Prostate gland (tissue), 2 donors: Measurements from ENCODE around the gene FAP. TPM values are rescaled to one million over a fixed set of nuclear protein-coding genes. Genes with fewer than 3 reads are reported as not detected.

ENCODE experiments used
- DNase-seq: peaks from one replicate; pipeline ENCODE4 v3.0.0-alpha.2; 2019; ENCODE audit warnings: low spot score
- H3K27ac ChIP-seq, 2 donors: fragments of 200-600 bp; sonication (generic); 2 replicates each; pipeline ENCODE4 v1.5.1; 2017 to 2019
- H3K27me3 ChIP-seq: fragments of 200-600 bp; sonication (generic); replicated peaks from 2 replicates; pipeline ENCODE4 v1.5.1; 2019; ENCODE audit not compliant: insufficient read depth
- H3K36me3 ChIP-seq, 2 donors: fragments of 200-600 bp; sonication (generic); 1 replicate in 1 of 2; 2 replicates in 1 of 2; pipeline versions ENCODE4 v1.5.1 to v1.8.1; 2017 to 2019
- H3K4me1 ChIP-seq: fragments of 200-600 bp; sonication (generic); replicated peaks from 2 replicates; pipeline ENCODE4 v1.5.1; 2019
- H3K4me3 ChIP-seq, 2 donors: fragments of 200-600 bp; sonication (generic); 2 replicates each; pipeline ENCODE4 v1.5.1; 2017 to 2019
- H3K9me3 ChIP-seq: fragments of 200-600 bp; sonication (generic); 2 replicates; pipeline ENCODE4 v1.5.1; 2017
- POLR2A ChIP-seq: fragments of 450-650 bp; IDR thresholded peaks from one replicate; pipeline ENCODE4 v1.6.1; 2016; ENCODE audit warnings: antibody characterized with exemption, mild to moderate bottlenecking
- POLR2AphosphoS5 ChIP-seq: sonication (generic); formaldehyde crosslinking; IDR thresholded peaks from one replicate; pipeline ENCODE4 v1.6.1; 2017; ENCODE audit warnings: antibody characterized with exemption
- WGBS: methylation state at CpG from one replicate; pipeline ENCODE4 v1.1.5; 2018; 5-methylcytosine and 5-hydroxymethylcytosine counted together
- intact Hi-C: fragments of 100-400 bp; cut with DNase I; formaldehyde crosslinking; loops from one replicate; pipeline ENCODE4 v1.14.2; 2022
- total RNA-seq, 2 donors: library from RNA; depleted of rRNA; stranded (reverse); fragments of >200 nt; gene quantifications; one replicate each; pipeline ENCODE4 v1.1.0, GENCODE V29; 2016
- TF ChIP-seq, protein P1 (sequence below), 4 experiments: fragments of 200-600 bp in 2 of 4; fragments of 450-650 bp in 2 of 4; sonication (generic) in 2 of 4; IDR thresholded peaks; 1 replicate in 3 of 4; 2 replicates in 1 of 4; pipeline ENCODE4 v1.5.1; 2016 to 2019; ENCODE audit warnings: antibody characterized with exemption in 4 of 4, mild to moderate bottlenecking in 2 of 4, moderate library complexity in 2 of 4

The FAP gene
- total RNA-seq, 2 donors from 2014 or later, result 2.0 TPM; not detected in 1

DNA sequence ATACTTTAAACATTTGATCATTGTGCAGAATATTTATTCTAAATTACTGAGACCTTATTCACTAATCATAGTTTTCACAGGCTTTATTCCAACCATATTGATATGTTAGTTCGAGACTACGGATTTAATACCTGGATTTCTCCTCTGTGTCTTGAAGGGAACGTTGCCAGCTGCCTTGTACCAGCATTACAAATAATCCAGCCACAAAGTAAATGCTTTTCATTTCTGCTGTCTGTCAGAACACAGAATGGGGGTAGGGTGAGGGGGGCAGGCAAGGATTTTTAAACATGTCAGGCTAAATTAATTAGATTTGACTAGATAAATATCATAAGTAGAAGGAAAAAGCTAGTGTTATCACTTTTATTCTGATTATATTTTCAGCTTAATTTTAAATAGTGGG, 94.3 kb downstream of the FAP start:
- TF ChIP-seq POLR2AphosphoS5, result no peak
- TF ChIP-seq, protein P1, sequence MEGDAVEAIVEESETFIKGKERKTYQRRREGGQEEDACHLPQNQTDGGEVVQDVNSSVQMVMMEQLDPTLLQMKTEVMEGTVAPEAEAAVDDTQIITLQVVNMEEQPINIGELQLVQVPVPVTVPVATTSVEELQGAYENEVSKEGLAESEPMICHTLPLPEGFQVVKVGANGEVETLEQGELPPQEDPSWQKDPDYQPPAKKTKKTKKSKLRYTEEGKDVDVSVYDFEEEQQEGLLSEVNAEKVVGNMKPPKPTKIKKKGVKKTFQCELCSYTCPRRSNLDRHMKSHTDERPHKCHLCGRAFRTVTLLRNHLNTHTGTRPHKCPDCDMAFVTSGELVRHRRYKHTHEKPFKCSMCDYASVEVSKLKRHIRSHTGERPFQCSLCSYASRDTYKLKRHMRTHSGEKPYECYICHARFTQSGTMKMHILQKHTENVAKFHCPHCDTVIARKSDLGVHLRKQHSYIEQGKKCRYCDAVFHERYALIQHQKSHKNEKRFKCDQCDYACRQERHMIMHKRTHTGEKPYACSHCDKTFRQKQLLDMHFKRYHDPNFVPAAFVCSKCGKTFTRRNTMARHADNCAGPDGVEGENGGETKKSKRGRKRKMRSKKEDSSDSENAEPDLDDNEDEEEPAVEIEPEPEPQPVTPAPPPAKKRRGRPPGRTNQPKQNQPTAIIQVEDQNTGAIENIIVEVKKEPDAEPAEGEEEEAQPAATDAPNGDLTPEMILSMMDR (IDR thresholded peaks at IDR 0.05), result no peak
- no peak for TF ChIP-seq POLR2A
- intact Hi-C loops, result no loop called here
- Histone ChIP-seq H3K4me3 (no peak overlapping the region), H3K4me1 (no peaks in the 10 kb centered on the region), H3K27ac (no peak overlapping the region), H3K36me3 (no peaks in the 10 kb centered on the region), H3K27me3 (no peaks in the 10 kb centered on the region), H3K9me3 (no peaks in the 10 kb centered on the region)
- DNase-seq, result no peak
- 62% methylated on average over 3 of the region's 3 CpGs for WGBS

DNA sequence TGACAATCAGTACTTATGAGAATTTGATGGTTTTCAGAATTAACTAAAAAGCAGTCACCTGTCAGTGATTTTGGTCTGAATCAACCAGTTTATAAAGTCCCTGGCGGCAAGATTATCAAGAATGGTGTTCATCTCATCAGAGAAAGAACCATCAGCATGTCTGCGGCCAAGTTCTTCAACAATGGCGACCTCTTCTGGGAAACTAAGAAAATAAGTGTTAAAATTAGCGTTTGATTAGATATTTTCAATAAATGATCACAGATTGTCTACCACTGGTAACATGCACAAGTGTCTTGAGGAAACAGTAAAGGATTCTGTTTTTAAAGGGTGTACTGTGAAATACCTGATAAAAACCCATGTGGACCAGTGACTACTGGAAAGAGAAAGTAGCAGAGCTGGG, 99.3 kb downstream of the FAP start:
- intact Hi-C loops, result no loop called here
- DNase-seq, result no peak
- WGBS, result 92% methylated on average over 4 of the region's 4 CpGs
- Histone ChIP-seq H3K27me3 (no peaks in the 10 kb centered on the region), H3K4me3 (no peak overlapping the region), H3K4me1 (no peaks in the 10 kb centered on the region), H3K9me3 (no peaks in the 10 kb centered on the region), H3K27ac (no peak overlapping the region), H3K36me3 (no peaks in the 10 kb centered on the region)
- no peak for TF ChIP-seq POLR2A
- no peak for TF ChIP-seq POLR2AphosphoS5
- TF ChIP-seq, protein P1 (IDR thresholded peaks at IDR 0.05), result no peak

DNA sequence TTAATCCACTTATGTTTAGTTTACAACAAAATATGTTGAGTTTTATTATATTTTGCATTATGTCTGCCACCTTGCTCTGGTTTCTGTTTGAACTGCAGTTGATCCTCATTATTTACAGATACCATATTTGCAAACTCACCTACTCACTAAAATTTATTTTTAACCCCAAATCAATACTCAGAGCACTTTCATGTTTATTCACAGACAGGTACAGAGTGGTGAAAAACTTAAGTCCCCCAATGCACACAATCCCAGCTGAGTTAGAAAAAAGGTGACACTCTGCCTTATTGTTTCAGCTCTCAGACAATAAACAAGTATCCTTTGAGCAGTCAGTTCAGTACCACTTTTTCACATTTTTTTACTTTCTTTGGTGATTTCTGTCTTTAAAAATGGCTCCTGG, 104.9 kb downstream of the FAP start:
- Histone ChIP-seq H3K4me1 (no peaks in the 10 kb centered on the region), H3K4me3 (no peak overlapping the region), H3K36me3 (no peaks in the 10 kb centered on the region), H3K9me3 (no peaks in the 10 kb centered on the region), H3K27me3 (no peaks in the 10 kb centered on the region), H3K27ac (no peak overlapping the region)
- no peak for DNase-seq
- no peak for TF ChIP-seq POLR2A
- no peak for TF ChIP-seq POLR2AphosphoS5
- TF ChIP-seq, protein P1 (IDR thresholded peaks at IDR 0.05), result no peak
- intact Hi-C loops, result no loop called here

DNA sequence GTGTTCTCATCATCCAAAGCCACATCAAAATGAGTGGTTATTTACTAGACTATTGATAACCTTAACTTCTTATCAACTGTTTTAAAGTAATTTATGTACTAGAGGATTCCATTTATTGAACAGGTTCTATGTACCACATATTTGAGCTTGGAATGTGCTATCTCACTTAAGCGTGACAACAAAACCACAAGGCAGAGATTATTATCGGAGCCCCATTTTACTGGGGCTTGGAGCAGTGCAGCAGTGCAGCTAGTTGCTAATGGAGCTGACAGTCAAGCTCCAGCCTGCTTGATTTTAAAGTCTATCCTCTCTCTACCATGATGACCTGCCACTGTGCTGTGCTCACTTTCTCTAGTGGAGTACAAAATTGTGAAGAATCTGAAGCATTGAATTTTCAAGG, 115.8 kb downstream of the FAP start:
- Histone ChIP-seq H3K4me1 (no peaks in the 10 kb centered on the region), H3K27me3 (no peaks in the 10 kb centered on the region), H3K27ac (no peak overlapping the region), H3K9me3 (no peaks in the 10 kb centered on the region), H3K4me3 (no peak overlapping the region), H3K36me3 (no peaks in the 10 kb centered on the region)
- DNase-seq, result no peak
- intact Hi-C loops, result loop anchor here (10.0 kb wide), 1 partner anchor 123 kb away; no protein-coding TSS in a partner anchor
- TF ChIP-seq, protein P1 (IDR thresholded peaks at IDR 0.05), result no peak
- no peak for TF ChIP-seq POLR2AphosphoS5
- no peak for TF ChIP-seq POLR2A
- 52% methylated on average over 2 of the region's 2 CpGs for WGBS

DNA sequence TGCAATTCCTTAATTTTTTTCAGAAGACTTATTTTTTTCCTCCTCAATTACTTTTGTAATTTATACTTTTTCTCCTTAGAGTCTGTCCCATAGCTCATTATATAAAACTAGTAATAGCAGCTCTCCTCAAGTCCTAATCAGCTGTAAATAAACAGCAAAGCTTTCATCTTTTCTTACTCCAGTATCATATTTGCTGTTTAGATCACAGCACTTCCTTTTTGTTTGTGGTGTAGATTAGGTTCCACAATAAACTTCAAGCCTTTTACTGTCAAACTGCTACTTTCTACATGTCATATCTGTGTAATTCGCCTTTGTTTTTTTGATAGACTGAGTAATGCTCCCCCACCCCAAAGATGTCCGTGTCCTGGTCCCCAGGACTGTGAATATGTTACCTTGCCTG, 116.7 kb downstream of the FAP start:
- Histone ChIP-seq H3K36me3 (no peaks in the 10 kb centered on the region), H3K4me3 (no peak overlapping the region), H3K9me3 (no peaks in the 10 kb centered on the region), H3K4me1 (no peaks in the 10 kb centered on the region), H3K27me3 (no peaks in the 10 kb centered on the region), H3K27ac (no peak overlapping the region)
- intact Hi-C loops, result loop anchor here (10.0 kb wide), 1 partner anchor 122 kb away; no protein-coding TSS in a partner anchor
- 84% methylated on average over 2 of the region's 2 CpGs for WGBS
- no peak for TF ChIP-seq POLR2A
- TF ChIP-seq, protein P1 (IDR thresholded peaks at IDR 0.05), result no peak
- no peak for TF ChIP-seq POLR2AphosphoS5
- DNase-seq, result no peak
